Glutamatergic neuron (in vitro differentiated cells): ENCODE measurements around the gene APOM. TPM values are rescaled to one million over a fixed set of nuclear protein-coding genes. Genes with fewer than 3 reads are reported as not detected.

Experiments
- DNase-seq: peaks from one replicate; pipeline ENCODE4 v3.0.0; 2022
- H3K27ac Mint-ChIP-seq: one replicate; pipeline ENCODE4 v1.8.0; 2020; ENCODE audit warnings: mild to moderate bottlenecking, mixed read lengths, inconsistent platforms; ENCODE audit not compliant: unreplicated experiment
- H3K27me3 Mint-ChIP-seq: one replicate; pipeline ENCODE4 v1.8.0; 2020; ENCODE audit warnings: mild to moderate bottlenecking, moderate library complexity, mixed read lengths, inconsistent platforms; ENCODE audit not compliant: unreplicated experiment
- H3K36me3 Mint-ChIP-seq: one replicate; pipeline ENCODE4 v1.8.0; 2020; ENCODE audit warnings: mild to moderate bottlenecking, mixed read lengths, inconsistent platforms; ENCODE audit not compliant: unreplicated experiment
- H3K4me1 Mint-ChIP-seq: one replicate; pipeline ENCODE4 v1.8.0; 2020; ENCODE audit warnings: mild to moderate bottlenecking, low read depth, mixed read lengths, inconsistent platforms; ENCODE audit not compliant: unreplicated experiment
- H3K4me3 Mint-ChIP-seq: one replicate; pipeline ENCODE4 v1.8.0; 2020; ENCODE audit warnings: mild to moderate bottlenecking, mixed read lengths, inconsistent platforms; ENCODE audit not compliant: unreplicated experiment
- H3K9me3 Mint-ChIP-seq: one replicate; pipeline ENCODE4 v1.8.0; 2020; ENCODE audit warnings: mild to moderate bottlenecking, moderate library complexity, mixed read lengths, inconsistent platforms; ENCODE audit not compliant: unreplicated experiment
- CTCF ChIP-seq: fragments of 200-600 bp; sonication (generic); IDR thresholded peaks from one replicate; pipeline ENCODE4 v1.5.0; 2021; ENCODE audit not compliant: partially characterized antibody, unreplicated experiment
- total RNA-seq: library from RNA; stranded (reverse); fragmentation: NEBNext Ultra II Directional; extraction: Animal tissue kit (Norgen Biotek cat#: 25700); gene quantifications from one replicate; pipeline ENCODE4 v1.2.1, GENCODE V29; 2021; ENCODE audit not compliant: unreplicated experiment

Gene APOM
- total RNA-seq, 1 donor from 2014 or later, result 1.5 TPM

- Mint-ChIP-seq H3K9me3 (peaks cover 8% of the 10 kb centered on the region), H3K4me1 (peaks cover 17% of the 10 kb centered on the region), H3K27ac (peak overlapping the region; percentile 89), H3K4me3 (peak overlapping the region; percentile 89), H3K27me3 (peaks cover 8% of the 10 kb centered on the region), H3K36me3 (peaks cover 7% of the 10 kb centered on the region)
- DNase-seq, result no peak
- TF ChIP-seq CTCF, result no peak
Measured at GRCh38 chr6:31622684-31623091, 33.0 kb upstream of the APOM start.

- Mint-ChIP-seq H3K9me3 (peaks cover 6% of the 10 kb centered on the region), H3K4me3 (peak overlapping the region; percentile 75), H3K27ac (peak overlapping the region; percentile 62), H3K4me1 (peaks cover 17% of the 10 kb centered on the region), H3K27me3 (peaks cover 8% of the 10 kb centered on the region), H3K36me3 (peaks cover 8% of the 10 kb centered on the region)
- no peak for DNase-seq
- no peak for TF ChIP-seq CTCF
Measured at GRCh38 chr6:31624070-31624469, 31.6 kb upstream of the APOM start.

- Mint-ChIP-seq H3K27ac (no peak overlapping the region), H3K27me3 (peaks cover 8% of the 10 kb centered on the region), H3K36me3 (peaks cover 14% of the 10 kb centered on the region), H3K4me3 (no peak overlapping the region), H3K4me1 (peaks cover 17% of the 10 kb centered on the region), H3K9me3 (peaks cover 6% of the 10 kb centered on the region)
- no peak for TF ChIP-seq CTCF
- DNase-seq, result no peak
Measured at GRCh38 chr6:31626952-31627351, 28.7 kb upstream of the APOM start.

GRCh38 chr6:31627690-31628287 is 27.9 kb upstream of the APOM start:
- Mint-ChIP-seq H3K4me3 (peak overlapping the region; percentile 44), H3K4me1 (peaks cover 10% of the 10 kb centered on the region), H3K27me3 (peaks cover 10% of the 10 kb centered on the region), H3K27ac (peak overlapping the region; percentile 16), H3K36me3 (peaks cover 14% of the 10 kb centered on the region), H3K9me3 (peaks cover 6% of the 10 kb centered on the region)
- TF ChIP-seq CTCF, result no peak
- DNase-seq, result no peak

GRCh38 chr6:31629014-31629413 is 26.7 kb upstream of the APOM start:
- no peak for TF ChIP-seq CTCF
- Mint-ChIP-seq H3K27me3 (peaks cover 12% of the 10 kb centered on the region), H3K4me1 (peaks cover 3% of the 10 kb centered on the region), H3K27ac (no peak overlapping the region), H3K4me3 (no peak overlapping the region), H3K36me3 (peaks cover 10% of the 10 kb centered on the region), H3K9me3 (peaks cover 6% of the 10 kb centered on the region)
- DNase-seq, result no peak
